Right lobe of liver (tissue), 4 donors: ENCODE data around the gene FMN1.

Source experiments
- POLR2A ChIP-seq: fragments of 450-650 bp; IDR thresholded peaks from one replicate; pipeline ENCODE4 v1.6.1; 2017; ENCODE audit warnings: antibody characterized with exemption, mild to moderate bottlenecking
- TF ChIP-seq, protein P1 (sequence below), 4 donors: fragments of 200-600 bp in 3 of 4; fragments of 450-650 bp in 1 of 4; IDR thresholded peaks; one replicate each; pipeline versions ENCODE4 v1.5.1 to v1.8.0; 2016 to 2022; ENCODE audit warnings: antibody characterized with exemption in 4 of 4, mild to moderate bottlenecking in 2 of 4
- donor health status: DM: no; HTN: no; CAD: no.
- donor health status: DM: no; HTN: no; CAD: no.
- donor health status: DM: no; HTN: yes; CAD: no.

DNA sequence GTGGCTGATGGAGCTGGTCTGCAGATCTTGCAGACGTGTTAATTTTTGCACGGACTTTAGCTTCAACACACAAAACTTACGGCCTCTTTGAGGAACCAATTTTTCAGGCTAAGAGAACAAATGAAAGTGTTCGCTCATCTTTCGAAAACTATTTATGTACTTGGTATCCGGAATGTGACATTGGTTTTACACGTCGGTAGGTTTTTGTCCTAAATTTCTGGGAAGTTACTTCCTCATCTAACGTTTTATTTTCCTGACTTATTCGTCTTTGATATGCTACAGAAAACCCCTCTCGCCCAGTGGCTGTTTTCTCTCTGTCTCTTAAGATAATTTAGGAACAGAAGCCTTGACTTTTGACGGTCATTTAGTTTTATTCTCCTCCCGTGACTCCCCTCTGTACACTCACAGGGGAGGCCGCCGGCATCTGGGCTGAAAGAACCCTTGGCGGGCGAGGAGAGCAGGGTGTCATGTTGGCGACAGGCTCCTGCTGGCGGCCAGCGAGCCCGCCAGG lies 477.5 kb downstream of the FMN1 start:
- TF ChIP-seq, protein P1, sequence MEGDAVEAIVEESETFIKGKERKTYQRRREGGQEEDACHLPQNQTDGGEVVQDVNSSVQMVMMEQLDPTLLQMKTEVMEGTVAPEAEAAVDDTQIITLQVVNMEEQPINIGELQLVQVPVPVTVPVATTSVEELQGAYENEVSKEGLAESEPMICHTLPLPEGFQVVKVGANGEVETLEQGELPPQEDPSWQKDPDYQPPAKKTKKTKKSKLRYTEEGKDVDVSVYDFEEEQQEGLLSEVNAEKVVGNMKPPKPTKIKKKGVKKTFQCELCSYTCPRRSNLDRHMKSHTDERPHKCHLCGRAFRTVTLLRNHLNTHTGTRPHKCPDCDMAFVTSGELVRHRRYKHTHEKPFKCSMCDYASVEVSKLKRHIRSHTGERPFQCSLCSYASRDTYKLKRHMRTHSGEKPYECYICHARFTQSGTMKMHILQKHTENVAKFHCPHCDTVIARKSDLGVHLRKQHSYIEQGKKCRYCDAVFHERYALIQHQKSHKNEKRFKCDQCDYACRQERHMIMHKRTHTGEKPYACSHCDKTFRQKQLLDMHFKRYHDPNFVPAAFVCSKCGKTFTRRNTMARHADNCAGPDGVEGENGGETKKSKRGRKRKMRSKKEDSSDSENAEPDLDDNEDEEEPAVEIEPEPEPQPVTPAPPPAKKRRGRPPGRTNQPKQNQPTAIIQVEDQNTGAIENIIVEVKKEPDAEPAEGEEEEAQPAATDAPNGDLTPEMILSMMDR (IDR thresholded peaks at IDR 0.05): no peak
- no peak for TF ChIP-seq POLR2A
